HCT116 (cell line): Measurements from ENCODE around the gene EFCAB12. TPM values are rescaled to one million over a fixed set of nuclear protein-coding genes. Genes with fewer than 3 reads are reported as not detected.

Source experiments
- ATAC-seq: fragments of 200-7000 bp; cut with Tn5 transposase; 2 replicates; pipeline ENCODE4 v1.9.1; 2020; ENCODE audit warnings: mild to moderate bottlenecking, moderate library complexity
- BruUV-seq: library from RNA; stranded (reverse); fragments of 400-500 nt; replicated peaks from 2 replicates; lab custom pipeline; 2021; lab: Mats Ljungman, UMichigan
- CTCF ChIA-PET: fragments of 300-600 bp; sonication (Branson Sonifier 250); formaldehyde crosslinking; loops from one replicate; lab custom pipeline; 2021; ENCODE audit warnings: antibody characterized with exemption; lab: Charles Lee
- POLR2A ChIA-PET: fragments of 300-600, 350-600 bp; sonication (Branson Sonifier 250); formaldehyde crosslinking; loops from one replicate; lab custom pipeline; 2021; ENCODE audit warnings: antibody characterized with exemption; lab: Charles Lee
- RAD21 ChIA-PET, 2 experiments: fragments of 300-600 bp; sonication (Branson Sonifier 250); formaldehyde crosslinking; loops; one replicate each; lab custom pipeline; 2023; ENCODE audit warnings: low total read pairs in 2 of 2; ENCODE audit not compliant: uncharacterized antibody in 2 of 2, unreplicated experiment in 2 of 2, low non-redundant PET in 1 of 2; lab: Charles Lee
- DNase-seq: peaks from one replicate; pipeline ENCODE4 v3.0.0-alpha.2; 2010; ENCODE audit warnings: low read depth, low spot score
- H2AFZ ChIP-seq: fragments of 200-600 bp; shearing (Covaris generic), sonication (generic); 2 replicates; pipeline ENCODE4 v1.6.1; 2017; ENCODE audit warnings: low read depth, mixed run types, mixed read lengths, antibody characterized with exemption, low read length; ENCODE audit not compliant: poor library complexity, severe bottlenecking
- H3K27ac ChIP-seq: 2 replicates; pipeline ENCODE4 v1.5.1; 2012; ENCODE audit warnings: low read depth, low read length
- H3K27me3 ChIP-seq: fragments of 200-600 bp; sonication (generic); 2 replicates; pipeline ENCODE4 v1.6.1; 2016; ENCODE audit warnings: mixed run types, low read length, mixed read lengths; ENCODE audit not compliant: insufficient read depth
- H3K36me3 ChIP-seq, 2 experiments: fragments of 200-500 bp in 1 of 2; fragments of 200-600 bp in 1 of 2; sonication (Bioruptor generic) in 1 of 2; sonication (generic) in 1 of 2; 2 replicates each; pipeline versions ENCODE4 v1.5.1 to v1.6.1; 2014 to 2016; ENCODE audit warnings: low read length in 2 of 2, inconsistent platforms in 1 of 2, mixed read lengths in 1 of 2, mixed run types in 1 of 2; ENCODE audit not compliant: insufficient read depth in 2 of 2, control insufficient read depth in 1 of 2
- H3K4me1 ChIP-seq, 2 experiments: fragments of 200-600 bp in 1 of 2; sonication (generic) in 1 of 2; 2 replicates each; pipeline versions ENCODE4 v1.5.1 to v1.6.1; 2012 to 2017; ENCODE audit warnings: low read length in 2 of 2, inconsistent platforms in 1 of 2, mild to moderate bottlenecking in 1 of 2, mixed read lengths in 1 of 2, mixed run types in 1 of 2, moderate library complexity in 1 of 2; ENCODE audit not compliant: insufficient read depth in 2 of 2, control insufficient read depth in 1 of 2
- H3K4me2 ChIP-seq: fragments of 200-600 bp; sonication (generic); 2 replicates; pipeline ENCODE4 v1.6.1; 2017; ENCODE audit warnings: mixed run types, low read length, mixed read lengths
- H3K4me3 ChIP-seq, 2 experiments: fragments of 200-600 bp in 1 of 2; sonication (generic) in 1 of 2; replicated peaks in 1 of 2; 2 replicates each; pipeline ENCODE4 v1.5.1; 2011 to 2016; ENCODE audit warnings: low read length in 2 of 2, control low read depth in 1 of 2, low read depth in 1 of 2, mild to moderate bottlenecking in 1 of 2, mixed read lengths in 1 of 2, mixed run types in 1 of 2
- H3K79me2 ChIP-seq: fragments of 200-600 bp; sonication (generic); 2 replicates; pipeline ENCODE4 v1.6.1; 2017; ENCODE audit warnings: mild to moderate bottlenecking, mixed run types, low read length, moderate library complexity, mixed read lengths; ENCODE audit not compliant: insufficient read depth
- H3K9ac ChIP-seq: fragments of 200-600 bp; sonication (generic); 2 replicates; pipeline ENCODE4 v1.6.1; 2016; ENCODE audit warnings: low read length, mixed read lengths
- H3K9me2 ChIP-seq: fragments of 200-600 bp; sonication (generic), shearing (Covaris generic); 2 replicates; pipeline ENCODE4 v1.6.1; 2017; ENCODE audit warnings: mixed run types, mild to moderate bottlenecking, moderate library complexity; ENCODE audit not compliant: insufficient read depth
- H3K9me3 ChIP-seq, 2 experiments: fragments of 200-500 bp in 1 of 2; fragments of 200-600 bp in 1 of 2; sonication (Bioruptor generic) in 1 of 2; sonication (generic) in 1 of 2; 2 replicates each; pipeline ENCODE4 v1.6.1; 2014 to 2017; ENCODE audit warnings: low read length in 2 of 2, mixed read lengths in 2 of 2, inconsistent platforms in 1 of 2, low read depth in 1 of 2, mild to moderate bottlenecking in 1 of 2, mixed run types in 1 of 2, moderate library complexity in 1 of 2; ENCODE audit not compliant: control insufficient read depth in 1 of 2, insufficient read depth in 1 of 2
- H4K20me1 ChIP-seq: fragments of 200-600 bp; sonication (generic), shearing (Covaris generic); 2 replicates; pipeline ENCODE4 v1.6.1; 2017; ENCODE audit warnings: mixed run types, mild to moderate bottlenecking, moderate library complexity; ENCODE audit not compliant: insufficient read depth
- ATF3 ChIP-seq: IDR thresholded peaks from 2 replicates; pipeline ENCODE4 v1.6.1; 2012
- CEBPB ChIP-seq: IDR thresholded peaks from 2 replicates; pipeline ENCODE4 v1.6.1; 2012; ENCODE audit warnings: low read depth
- EGR1 ChIP-seq: IDR thresholded peaks from 2 replicates; pipeline ENCODE4 v1.6.1; 2012; ENCODE audit warnings: low read depth
- ELF1 ChIP-seq: IDR thresholded peaks from 2 replicates; pipeline ENCODE4 v1.6.1; 2012; ENCODE audit warnings: low read depth, borderline replicate concordance
- EZH2 ChIP-seq: fragments of 200-600 bp; sonication (generic); IDR thresholded peaks from 2 replicates; pipeline ENCODE4 v1.6.1; 2017; ENCODE audit warnings: antibody characterized with exemption, mixed run types
- EZH2phosphoT487 ChIP-seq: fragments of 200-600 bp; IDR thresholded peaks from 2 replicates; pipeline ENCODE4 v1.6.1; 2018; ENCODE audit warnings: antibody characterized with exemption, borderline replicate concordance
- JUND ChIP-seq: IDR thresholded peaks from 2 replicates; pipeline ENCODE4 v1.6.1; 2012
- POLR2A ChIP-seq: IDR thresholded peaks from 2 replicates; pipeline ENCODE4 v1.7.0; 2011; ENCODE audit warnings: borderline replicate concordance; ENCODE audit not compliant: insufficient read depth, insufficient read length; ENCODE audit errors: extremely low read depth
- SIN3A ChIP-seq: IDR thresholded peaks from 2 replicates; pipeline ENCODE4 v1.6.1; 2012; ENCODE audit warnings: low read depth
- SRF ChIP-seq: IDR thresholded peaks from 2 replicates; pipeline ENCODE4 v1.6.1; 2012; ENCODE audit warnings: low read depth
- YY1 ChIP-seq: IDR thresholded peaks from 2 replicates; pipeline ENCODE4 v1.6.1; 2011; ENCODE audit warnings: low read length, low read depth, moderate library complexity, mild to moderate bottlenecking; ENCODE audit not compliant: insufficient replicate concordance; ENCODE audit errors: extremely low read depth
- ZFX ChIP-seq: fragments of 450-650 bp; IDR thresholded peaks from 2 replicates; pipeline ENCODE4 v1.6.1; 2017
- ZNF274 ChIP-seq: fragments of 200-500 bp; sonication (Bioruptor generic); IDR thresholded peaks from 2 replicates; pipeline ENCODE4 v1.6.1; 2014; ENCODE audit warnings: mild to moderate bottlenecking, low read depth, low read length, inconsistent platforms
- intact Hi-C: fragments of 100-400 bp; cut with micrococcal nuclease; formaldehyde crosslinking; loops from 2 replicates; pipeline ENCODE4 v1.10.0; 2022
- total RNA-seq: library from RNA; stranded (reverse); gene quantifications from one replicate; pipeline ENCODE4 v1.2.1, GENCODE V29; 2021; ENCODE audit not compliant: unreplicated experiment
- TF ChIP-seq, protein P1 (sequence below), 3 experiments: fragments of 200-600 bp in 1 of 3; sonication (generic) in 1 of 3; IDR thresholded peaks in 2 of 3; conservative IDR thresholded peaks in 1 of 3; 2 replicates each; pipeline ENCODE4 v1.5.1; 2012 to 2017; ENCODE audit warnings: low read depth in 2 of 3, low read length in 2 of 3, antibody characterized with exemption in 1 of 3, borderline replicate concordance in 1 of 3, control low read depth in 1 of 3, mild to moderate bottlenecking in 1 of 3, mixed read lengths in 1 of 3, mixed run types in 1 of 3, moderate library complexity in 1 of 3; ENCODE audit not compliant: insufficient read depth in 1 of 3
- TF ChIP-seq, protein P2 (sequence below): IDR thresholded peaks from 2 replicates; pipeline ENCODE4 v1.6.1; 2012; ENCODE audit warnings: low read depth

The EFCAB12 gene
- total RNA-seq, 1 experiment from 2014 or later: 0.42 TPM

DNA sequence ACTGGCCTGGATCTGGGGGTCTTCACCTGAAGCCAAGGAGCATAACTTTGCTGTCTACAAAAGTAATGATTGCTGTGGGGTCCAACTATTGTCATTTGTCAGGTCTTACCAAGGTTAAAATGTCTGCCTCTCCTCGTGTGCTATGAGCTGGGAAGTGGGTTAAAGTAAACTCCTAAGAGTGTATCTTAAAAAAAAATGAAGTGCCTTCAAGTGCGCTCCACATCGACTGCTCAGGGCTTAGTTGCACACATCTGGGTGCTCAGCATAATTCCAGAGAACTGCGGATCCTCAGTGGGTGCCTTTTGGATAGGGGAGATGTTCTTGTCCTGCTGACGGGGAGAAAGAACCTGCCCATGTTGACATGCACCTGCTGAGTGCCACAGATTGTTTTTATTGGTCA lies 40.9 kb downstream of the EFCAB12 start:
- Histone ChIP-seq H3K79me2 (no peaks in the 10 kb centered on the region), H3K4me1 (peaks cover 23 to 26% of the 10 kb centered on the region in 2 experiments), H3K27ac (no peak overlapping the region), H4K20me1 (no peaks in the 10 kb centered on the region), H3K9me2 (no peaks in the 10 kb centered on the region), H3K27me3 (no peaks in the 10 kb centered on the region), H3K36me3 (peaks cover 8 to 25% of the 10 kb centered on the region in 2 experiments; a peak in 3 of 4 replicates), H3K4me2 (no peak overlapping the region), H2AFZ (no peak overlapping the region), H3K9ac (no peak overlapping the region), H3K4me3 (no peak overlapping the region), H3K9me3 (no peaks in the 10 kb centered on the region)
- no peak for TF ChIP-seq ZNF274
- no peak for TF ChIP-seq SIN3A
- TF ChIP-seq EZH2: no peak
- TF ChIP-seq POLR2A: no peak
- no peak for TF ChIP-seq EZH2phosphoT487
- no peak for TF ChIP-seq JUND
- no peak for TF ChIP-seq CEBPB
- TF ChIP-seq, protein P1, sequence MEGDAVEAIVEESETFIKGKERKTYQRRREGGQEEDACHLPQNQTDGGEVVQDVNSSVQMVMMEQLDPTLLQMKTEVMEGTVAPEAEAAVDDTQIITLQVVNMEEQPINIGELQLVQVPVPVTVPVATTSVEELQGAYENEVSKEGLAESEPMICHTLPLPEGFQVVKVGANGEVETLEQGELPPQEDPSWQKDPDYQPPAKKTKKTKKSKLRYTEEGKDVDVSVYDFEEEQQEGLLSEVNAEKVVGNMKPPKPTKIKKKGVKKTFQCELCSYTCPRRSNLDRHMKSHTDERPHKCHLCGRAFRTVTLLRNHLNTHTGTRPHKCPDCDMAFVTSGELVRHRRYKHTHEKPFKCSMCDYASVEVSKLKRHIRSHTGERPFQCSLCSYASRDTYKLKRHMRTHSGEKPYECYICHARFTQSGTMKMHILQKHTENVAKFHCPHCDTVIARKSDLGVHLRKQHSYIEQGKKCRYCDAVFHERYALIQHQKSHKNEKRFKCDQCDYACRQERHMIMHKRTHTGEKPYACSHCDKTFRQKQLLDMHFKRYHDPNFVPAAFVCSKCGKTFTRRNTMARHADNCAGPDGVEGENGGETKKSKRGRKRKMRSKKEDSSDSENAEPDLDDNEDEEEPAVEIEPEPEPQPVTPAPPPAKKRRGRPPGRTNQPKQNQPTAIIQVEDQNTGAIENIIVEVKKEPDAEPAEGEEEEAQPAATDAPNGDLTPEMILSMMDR (IDR thresholded peaks at IDR 0.05 in 2 of 3, conservative IDR thresholded peaks at IDR 0.05 in 1 of 3; ENCODE audit: borderline replicate concordance in 1 of 3, insufficient read depth in 1 of 3, low read depth in 2 of 3, low read length in 2 of 3): no peak
- no peak for TF ChIP-seq ATF3
- no peak for TF ChIP-seq YY1
- TF ChIP-seq SRF: no peak
- no peak for TF ChIP-seq EGR1
- no peak for TF ChIP-seq ELF1
- TF ChIP-seq, protein P2, sequence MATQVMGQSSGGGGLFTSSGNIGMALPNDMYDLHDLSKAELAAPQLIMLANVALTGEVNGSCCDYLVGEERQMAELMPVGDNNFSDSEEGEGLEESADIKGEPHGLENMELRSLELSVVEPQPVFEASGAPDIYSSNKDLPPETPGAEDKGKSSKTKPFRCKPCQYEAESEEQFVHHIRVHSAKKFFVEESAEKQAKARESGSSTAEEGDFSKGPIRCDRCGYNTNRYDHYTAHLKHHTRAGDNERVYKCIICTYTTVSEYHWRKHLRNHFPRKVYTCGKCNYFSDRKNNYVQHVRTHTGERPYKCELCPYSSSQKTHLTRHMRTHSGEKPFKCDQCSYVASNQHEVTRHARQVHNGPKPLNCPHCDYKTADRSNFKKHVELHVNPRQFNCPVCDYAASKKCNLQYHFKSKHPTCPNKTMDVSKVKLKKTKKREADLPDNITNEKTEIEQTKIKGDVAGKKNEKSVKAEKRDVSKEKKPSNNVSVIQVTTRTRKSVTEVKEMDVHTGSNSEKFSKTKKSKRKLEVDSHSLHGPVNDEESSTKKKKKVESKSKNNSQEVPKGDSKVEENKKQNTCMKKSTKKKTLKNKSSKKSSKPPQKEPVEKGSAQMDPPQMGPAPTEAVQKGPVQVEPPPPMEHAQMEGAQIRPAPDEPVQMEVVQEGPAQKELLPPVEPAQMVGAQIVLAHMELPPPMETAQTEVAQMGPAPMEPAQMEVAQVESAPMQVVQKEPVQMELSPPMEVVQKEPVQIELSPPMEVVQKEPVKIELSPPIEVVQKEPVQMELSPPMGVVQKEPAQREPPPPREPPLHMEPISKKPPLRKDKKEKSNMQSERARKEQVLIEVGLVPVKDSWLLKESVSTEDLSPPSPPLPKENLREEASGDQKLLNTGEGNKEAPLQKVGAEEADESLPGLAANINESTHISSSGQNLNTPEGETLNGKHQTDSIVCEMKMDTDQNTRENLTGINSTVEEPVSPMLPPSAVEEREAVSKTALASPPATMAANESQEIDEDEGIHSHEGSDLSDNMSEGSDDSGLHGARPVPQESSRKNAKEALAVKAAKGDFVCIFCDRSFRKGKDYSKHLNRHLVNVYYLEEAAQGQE: no peak
- TF ChIP-seq ZFX: no peak
- ATAC-seq (no peak), DNase-seq (no peak)
- BruUV-seq: no TSS peak
- intact Hi-C loops: no loop called here
- ChIA-PET POLR2A (interaction anchor here (0.6 kb wide), 1 partner anchor 10 kb away, joined by 3 read pairs; no protein-coding TSS in a partner anchor), CTCF (no interaction called here), RAD21 (no interaction called here)
